ENCODE results near the gene CDCA7.
"Not testable (repeated sequence)": the region's sequence is repeated elsewhere in the genome, so short reads cannot be mapped to it uniquely, and the experiment has no call there.

Gene CDCA7

DNA sequence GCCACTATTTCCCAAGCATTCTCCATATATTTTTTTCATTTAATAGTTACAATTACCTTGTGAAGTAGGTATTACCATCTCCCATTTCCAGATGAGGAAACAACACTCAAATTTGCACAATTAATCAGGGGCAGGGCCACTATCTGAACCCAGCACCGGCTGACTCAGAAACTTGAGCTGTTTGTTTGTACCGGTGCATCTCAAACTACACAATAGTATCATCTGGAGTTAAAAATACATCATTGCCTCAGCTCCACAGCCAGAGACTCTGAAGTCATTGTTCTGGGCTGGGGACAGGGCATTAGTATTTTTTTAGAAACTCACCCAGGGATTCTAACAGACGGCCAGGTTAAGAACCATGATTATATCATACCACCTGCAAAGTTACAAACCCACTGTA, 55.9 kb downstream of the CDCA7 start:
- peaks cover 17% of the 10 kb centered on the region for H3K4me1 ChIP-seq (ENCODE audit: insufficient read depth, poor library complexity, severe bottlenecking)
- H3K36me3 ChIP-seq (ENCODE audit: low read depth) = no peaks in the 10 kb centered on the region
- H3K9me3 ChIP-seq (ENCODE audit: severe bottlenecking) = no peaks in the 10 kb centered on the region
- DNase-seq (ENCODE audit: low spot score) = no peak
- no peak for ATAC-seq (ENCODE audit: low read depth)
- H3K4me3 ChIP-seq (ENCODE audit: severe bottlenecking) = no peak overlapping the region
- TF ChIP-seq, protein P1, sequence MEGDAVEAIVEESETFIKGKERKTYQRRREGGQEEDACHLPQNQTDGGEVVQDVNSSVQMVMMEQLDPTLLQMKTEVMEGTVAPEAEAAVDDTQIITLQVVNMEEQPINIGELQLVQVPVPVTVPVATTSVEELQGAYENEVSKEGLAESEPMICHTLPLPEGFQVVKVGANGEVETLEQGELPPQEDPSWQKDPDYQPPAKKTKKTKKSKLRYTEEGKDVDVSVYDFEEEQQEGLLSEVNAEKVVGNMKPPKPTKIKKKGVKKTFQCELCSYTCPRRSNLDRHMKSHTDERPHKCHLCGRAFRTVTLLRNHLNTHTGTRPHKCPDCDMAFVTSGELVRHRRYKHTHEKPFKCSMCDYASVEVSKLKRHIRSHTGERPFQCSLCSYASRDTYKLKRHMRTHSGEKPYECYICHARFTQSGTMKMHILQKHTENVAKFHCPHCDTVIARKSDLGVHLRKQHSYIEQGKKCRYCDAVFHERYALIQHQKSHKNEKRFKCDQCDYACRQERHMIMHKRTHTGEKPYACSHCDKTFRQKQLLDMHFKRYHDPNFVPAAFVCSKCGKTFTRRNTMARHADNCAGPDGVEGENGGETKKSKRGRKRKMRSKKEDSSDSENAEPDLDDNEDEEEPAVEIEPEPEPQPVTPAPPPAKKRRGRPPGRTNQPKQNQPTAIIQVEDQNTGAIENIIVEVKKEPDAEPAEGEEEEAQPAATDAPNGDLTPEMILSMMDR (IDR thresholded peaks at IDR 0.05; ENCODE audit: poor library complexity, severe bottlenecking) = no peak
- no peaks in the 10 kb centered on the region for H3K27me3 ChIP-seq (ENCODE audit: insufficient read depth, poor library complexity, severe bottlenecking)
- no peak overlapping the region for H3K27ac ChIP-seq (ENCODE audit: poor library complexity, severe bottlenecking)

GRCh38 chr2:173412628-173413027, 58.0 kb downstream of the CDCA7 start:
- DNase-seq (ENCODE audit: low spot score) (no peak), ATAC-seq (ENCODE audit: low read depth) (no peak)
- no peaks in the 10 kb centered on the region for H3K27me3 ChIP-seq (ENCODE audit: insufficient read depth, poor library complexity, severe bottlenecking)
- peaks cover 13% of the 10 kb centered on the region for H3K4me1 ChIP-seq (ENCODE audit: insufficient read depth, poor library complexity, severe bottlenecking)
- no peaks in the 10 kb centered on the region for H3K36me3 ChIP-seq (ENCODE audit: low read depth)
- H3K9me3 ChIP-seq (ENCODE audit: severe bottlenecking) = no peaks in the 10 kb centered on the region
- H3K4me3 ChIP-seq (ENCODE audit: severe bottlenecking) = no peak overlapping the region
- TF ChIP-seq, protein P1 (IDR thresholded peaks at IDR 0.05; ENCODE audit: poor library complexity, severe bottlenecking) = no peak
- no peak overlapping the region for H3K27ac ChIP-seq (ENCODE audit: poor library complexity, severe bottlenecking)

DNA sequence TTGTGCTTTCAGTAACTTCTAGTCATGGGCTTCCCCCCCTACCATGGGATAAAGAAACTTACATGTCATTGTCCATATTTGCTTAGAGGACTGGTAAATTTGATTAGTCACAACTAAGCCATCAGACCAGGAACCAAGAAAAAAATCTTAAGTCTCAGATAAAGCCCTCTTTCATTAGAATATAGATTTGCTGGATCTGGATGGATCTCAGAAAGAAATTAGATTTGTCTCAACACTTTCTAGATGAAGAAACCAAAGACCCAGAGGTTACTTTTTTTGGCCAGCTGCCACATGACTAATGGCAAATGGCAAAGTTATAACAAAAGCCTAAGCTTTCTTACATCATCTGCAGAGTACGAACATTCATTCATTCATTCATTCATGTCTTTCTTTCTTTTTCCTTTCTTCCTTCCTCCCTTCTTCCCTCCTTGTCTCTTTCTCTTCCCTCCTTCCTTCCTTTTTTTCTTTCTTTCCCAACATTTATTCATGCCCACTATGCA, 60.2 kb downstream of the CDCA7 start:
- ATAC-seq (ENCODE audit: low read depth) = peak; percentile 45; the same call in 2 of the 3 replicates
- DNase-seq (ENCODE audit: low spot score) = no peak
- TF ChIP-seq, protein P1 (IDR thresholded peaks at IDR 0.05; ENCODE audit: poor library complexity, severe bottlenecking) = no peak
- H3K27ac ChIP-seq (ENCODE audit: poor library complexity, severe bottlenecking) = peak overlapping the region; percentile 12
- no peaks in the 10 kb centered on the region for H3K36me3 ChIP-seq (ENCODE audit: low read depth)
- H3K4me1 ChIP-seq (ENCODE audit: insufficient read depth, poor library complexity, severe bottlenecking) = peaks cover 17% of the 10 kb centered on the region
- no peaks in the 10 kb centered on the region for H3K9me3 ChIP-seq (ENCODE audit: severe bottlenecking)
- no peak overlapping the region for H3K4me3 ChIP-seq (ENCODE audit: severe bottlenecking)
- H3K27me3 ChIP-seq (ENCODE audit: insufficient read depth, poor library complexity, severe bottlenecking) = no peaks in the 10 kb centered on the region

DNA sequence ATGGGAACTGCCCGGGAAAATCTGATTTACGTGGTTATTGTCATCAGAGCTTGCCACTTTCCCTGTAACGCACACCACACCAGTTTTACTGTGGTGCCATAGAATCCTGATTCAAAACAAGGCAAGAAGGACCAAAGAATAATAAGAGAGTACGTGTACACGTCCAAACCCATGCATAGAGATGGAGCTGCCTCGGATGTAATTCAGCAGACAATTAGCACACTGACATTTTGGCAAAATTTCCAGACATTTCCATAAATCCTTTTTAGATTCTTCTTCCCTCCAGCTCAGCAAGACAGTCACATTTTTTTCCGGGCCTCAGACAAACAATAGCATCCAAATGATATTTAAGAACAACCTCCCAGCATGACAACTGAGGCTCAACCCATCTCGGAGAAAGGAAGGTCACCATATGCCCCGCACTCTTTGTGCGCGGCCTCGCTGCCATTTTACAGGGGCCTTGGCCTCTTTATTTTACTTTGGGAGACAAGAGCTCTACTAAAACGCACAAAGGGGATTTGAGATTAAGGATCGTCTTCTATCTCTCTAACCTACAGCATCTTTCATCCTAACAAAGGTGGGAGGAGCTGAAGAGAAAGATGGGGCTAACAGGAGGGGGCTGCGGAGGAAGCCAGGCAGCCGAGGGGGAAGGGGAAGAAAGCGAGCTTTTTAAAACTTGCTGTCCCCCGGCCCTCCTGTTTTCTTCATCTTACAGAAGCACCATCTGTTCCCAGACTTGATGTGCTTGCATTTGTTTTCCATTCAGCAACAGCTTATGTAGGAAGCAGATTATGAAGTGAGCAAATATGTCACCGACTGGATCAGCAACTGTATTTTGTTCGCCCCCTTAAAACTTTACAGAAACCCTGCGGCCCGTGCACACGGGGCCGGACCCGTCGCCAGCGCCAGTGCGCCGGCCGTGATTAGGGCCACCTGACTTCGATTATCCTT, 61.0 kb downstream of the CDCA7 start:
- no peaks in the 10 kb centered on the region for H3K27me3 ChIP-seq (ENCODE audit: insufficient read depth, poor library complexity, severe bottlenecking)
- H3K9me3 ChIP-seq (ENCODE audit: severe bottlenecking) = no peaks in the 10 kb centered on the region
- no peak overlapping the region for H3K4me3 ChIP-seq (ENCODE audit: severe bottlenecking)
- TF ChIP-seq, protein P1 (IDR thresholded peaks at IDR 0.05; ENCODE audit: poor library complexity, severe bottlenecking) = no peak
- H3K36me3 ChIP-seq (ENCODE audit: low read depth) = no peaks in the 10 kb centered on the region
- DNase-seq (ENCODE audit: low spot score) (no peak), ATAC-seq (ENCODE audit: low read depth) (no peak)
- H3K27ac ChIP-seq (ENCODE audit: poor library complexity, severe bottlenecking) = peak overlapping the region; percentile 12
- H3K4me1 ChIP-seq (ENCODE audit: insufficient read depth, poor library complexity, severe bottlenecking) = peaks cover 18% of the 10 kb centered on the region

DNA sequence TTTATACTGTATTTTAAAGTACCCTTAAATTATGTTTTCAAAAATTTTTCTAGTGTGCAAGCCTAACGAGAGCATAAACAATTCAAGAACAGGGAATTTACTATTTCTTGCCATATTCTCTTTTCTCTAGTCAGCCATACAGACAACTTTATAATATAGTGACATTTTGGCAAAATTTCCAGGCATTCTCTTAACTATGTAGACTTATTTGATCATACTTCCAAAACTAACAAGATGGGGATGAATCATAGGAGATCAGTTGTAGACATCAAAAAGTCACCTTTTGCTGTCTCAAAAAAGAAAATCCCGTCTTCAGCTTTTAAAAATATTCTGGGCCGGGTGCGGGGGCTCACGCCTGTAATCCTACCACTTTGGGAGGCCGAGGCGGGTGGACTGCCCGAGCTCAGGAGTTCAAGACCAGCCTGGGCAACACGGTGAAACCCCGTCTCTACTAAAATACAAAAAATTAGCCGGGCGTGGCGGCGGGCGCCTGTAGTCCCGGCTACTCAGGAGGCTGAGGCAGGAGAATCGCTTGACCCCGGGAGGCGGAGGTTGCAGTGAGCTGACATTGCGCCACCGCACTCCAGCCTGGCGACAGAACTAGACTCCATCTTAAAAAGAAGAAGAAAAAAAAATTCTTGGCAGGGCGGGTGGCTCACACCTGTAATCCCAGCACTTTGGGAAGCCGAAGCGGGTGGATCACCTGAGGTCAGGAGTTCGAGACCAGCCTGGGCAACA, 61.9 kb downstream of the CDCA7 start:
- ATAC-seq (ENCODE audit: low read depth); H3K27me3 ChIP-seq (ENCODE audit: insufficient read depth, poor library complexity, severe bottlenecking); DNase-seq (ENCODE audit: low spot score); H3K9me3 ChIP-seq (ENCODE audit: severe bottlenecking); H3K4me3 ChIP-seq (ENCODE audit: severe bottlenecking); H3K36me3 ChIP-seq (ENCODE audit: low read depth); H3K27ac ChIP-seq (ENCODE audit: poor library complexity, severe bottlenecking): not testable (repeated sequence)
- peaks cover 18% of the 10 kb centered on the region for H3K4me1 ChIP-seq (ENCODE audit: insufficient read depth, poor library complexity, severe bottlenecking)
